DOHH2 (cell line): ENCODE results near the gene GJA4.

Experiments
- H3F3A ChIP-seq: fragments of 200-600 bp; sonication (generic), shearing (Covaris generic); 2 replicates; pipeline ENCODE4 v1.6.0; 2016; ENCODE audit warnings: antibody characterized with exemption, mild to moderate bottlenecking; ENCODE audit not compliant: control insufficient read depth, insufficient read depth
- H3K27ac ChIP-seq: fragments of 200-600 bp; sonication (generic); 2 replicates; pipeline ENCODE4 v1.5.1; 2014; ENCODE audit warnings: low read depth, mild to moderate bottlenecking, low read length, moderate library complexity
- H3K27me3 ChIP-seq: fragments of 200-600 bp; sonication (generic); 2 replicates; pipeline ENCODE4 v1.6.1; 2014; ENCODE audit warnings: mild to moderate bottlenecking, low read length, mixed read lengths; ENCODE audit not compliant: control insufficient read depth
- H3K36me3 ChIP-seq: fragments of 200-600 bp; sonication (generic); 2 replicates; pipeline ENCODE4 v1.6.1; 2014; ENCODE audit warnings: mild to moderate bottlenecking, low read length, moderate library complexity, mixed read lengths; ENCODE audit not compliant: control insufficient read depth
- H3K4me1 ChIP-seq: fragments of 200-600 bp; sonication (generic); 2 replicates; pipeline ENCODE4 v1.6.1; 2014; ENCODE audit warnings: mild to moderate bottlenecking, low read length, mixed read lengths; ENCODE audit not compliant: control insufficient read depth
- H3K4me2 ChIP-seq: fragments of 200-600 bp; sonication (generic); 2 replicates; pipeline ENCODE4 v1.6.0; 2014; ENCODE audit warnings: mild to moderate bottlenecking, low read length, moderate library complexity
- H3K4me3 ChIP-seq: fragments of 200-600 bp; sonication (generic); 2 replicates; pipeline ENCODE4 v1.5.1; 2014; ENCODE audit warnings: mild to moderate bottlenecking, low read length, mixed read lengths
- H3K79me2 ChIP-seq: fragments of 200-600 bp; sonication (generic); 2 replicates; pipeline ENCODE4 v1.6.1; 2014; ENCODE audit warnings: mild to moderate bottlenecking, low read length, mixed read lengths; ENCODE audit not compliant: control insufficient read depth
- H3K9me2 ChIP-seq: fragments of 200-600 bp; sonication (generic); replicated peaks from 2 replicates; pipeline ENCODE4 v1.6.1; 2014; ENCODE audit warnings: mild to moderate bottlenecking, low read length, mixed read lengths; ENCODE audit not compliant: control insufficient read depth
- H3K9me3 ChIP-seq: fragments of 200-600 bp; sonication (generic); 2 replicates; pipeline ENCODE4 v1.6.1; 2014; ENCODE audit warnings: antibody characterized with exemption, low read length, mixed read lengths; ENCODE audit not compliant: control insufficient read depth, insufficient read depth
- H4K20me1 ChIP-seq: fragments of 200-600 bp; sonication (generic); 2 replicates; pipeline ENCODE4 v1.6.0; 2014; ENCODE audit warnings: low read depth, mild to moderate bottlenecking, antibody characterized with exemption, low read length, moderate library complexity; ENCODE audit not compliant: control insufficient read depth, insufficient read depth
- CTCF ChIP-seq: fragments of 200-600 bp; sonication (generic); IDR thresholded peaks from one replicate; pipeline ENCODE4 v1.5.1; 2014; ENCODE audit warnings: antibody characterized with exemption, mild to moderate bottlenecking, low read depth, low read length; ENCODE audit not compliant: poor library complexity, severe bottlenecking
- EZH2phosphoT487 ChIP-seq: fragments of 200-600 bp; sonication (generic); IDR thresholded peaks from 2 replicates; pipeline ENCODE4 v1.6.1; 2017; ENCODE audit warnings: borderline replicate concordance, mild to moderate bottlenecking, antibody characterized with exemption, low read length, moderate library complexity, mixed read lengths

The GJA4 gene

GRCh38 chr1:34822202-34822601 lies 29.4 kb downstream of the GJA4 start:
- H3K9me2 ChIP-seq: no peaks in the 10 kb centered on the region
- H3K9me3 ChIP-seq: no peaks in the 10 kb centered on the region
- H3K4me2 ChIP-seq: no peak overlapping the region
- H3K79me2 ChIP-seq: no peaks in the 10 kb centered on the region
- TF ChIP-seq EZH2phosphoT487 (no peak), CTCF (no peak)
- no peaks in the 10 kb centered on the region for H3K27me3 ChIP-seq
- H3K27ac ChIP-seq: no peak overlapping the region
- no peaks in the 10 kb centered on the region for H3F3A ChIP-seq
- no peak overlapping the region for H3K4me3 ChIP-seq
- no peaks in the 10 kb centered on the region for H3K36me3 ChIP-seq
- no peaks in the 10 kb centered on the region for H4K20me1 ChIP-seq
- H3K4me1 ChIP-seq: no peaks in the 10 kb centered on the region

- Histone ChIP-seq H3K4me3 (no peak overlapping the region), H4K20me1 (no peaks in the 10 kb centered on the region), H3K27me3 (no peaks in the 10 kb centered on the region), H3K79me2 (no peaks in the 10 kb centered on the region), H3K9me3 (no peaks in the 10 kb centered on the region), H3K4me2 (no peak overlapping the region), H3K36me3 (no peaks in the 10 kb centered on the region), H3K9me2 (no peaks in the 10 kb centered on the region), H3K4me1 (no peaks in the 10 kb centered on the region), H3F3A (no peaks in the 10 kb centered on the region), H3K27ac (no peak overlapping the region)
- no peak for TF ChIP-seq EZH2phosphoT487
- no peak for TF ChIP-seq CTCF
Measured at GRCh38 chr1:34824817-34825454, 32.1 kb downstream of the GJA4 start.

- Histone ChIP-seq H3K9me3 (no peaks in the 10 kb centered on the region), H3K27me3 (no peaks in the 10 kb centered on the region), H3K36me3 (no peaks in the 10 kb centered on the region), H3K4me2 (no peak overlapping the region), H3K79me2 (no peaks in the 10 kb centered on the region), H3K27ac (no peak overlapping the region), H3K9me2 (no peaks in the 10 kb centered on the region), H3K4me1 (no peaks in the 10 kb centered on the region), H3K4me3 (no peak overlapping the region), H3F3A (no peaks in the 10 kb centered on the region), H4K20me1 (no peaks in the 10 kb centered on the region)
- TF ChIP-seq CTCF (no peak), EZH2phosphoT487 (no peak)
Measured at GRCh38 chr1:34825455-34826091, 32.8 kb downstream of the GJA4 start.
